ENCODE measurements around the gene IL11RA.

The IL11RA gene

DNA sequence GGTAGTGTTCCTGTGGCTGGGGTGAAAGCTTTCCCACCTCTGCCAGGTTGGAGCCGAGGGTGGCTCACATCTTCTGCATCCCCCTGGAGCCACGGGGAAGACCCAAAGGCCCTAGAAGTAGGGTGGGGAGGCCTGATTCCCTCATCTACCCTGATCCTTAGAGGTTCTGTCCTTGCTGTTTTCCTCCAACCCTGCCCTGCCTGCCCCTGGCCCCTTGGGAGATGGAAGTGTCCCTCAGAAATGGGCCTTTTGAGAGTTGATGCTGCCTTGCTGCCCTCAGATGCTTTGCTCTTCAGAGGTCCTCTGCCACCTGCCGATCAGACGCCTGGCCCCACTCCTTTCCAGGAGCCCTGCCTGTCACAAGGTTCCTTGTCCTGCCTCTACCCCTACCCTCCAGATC, 32.8 kb downstream of the IL11RA start:
- FAIRE-seq (no peak), DNase-seq (ENCODE audit: low spot score) (no peak)

DNA sequence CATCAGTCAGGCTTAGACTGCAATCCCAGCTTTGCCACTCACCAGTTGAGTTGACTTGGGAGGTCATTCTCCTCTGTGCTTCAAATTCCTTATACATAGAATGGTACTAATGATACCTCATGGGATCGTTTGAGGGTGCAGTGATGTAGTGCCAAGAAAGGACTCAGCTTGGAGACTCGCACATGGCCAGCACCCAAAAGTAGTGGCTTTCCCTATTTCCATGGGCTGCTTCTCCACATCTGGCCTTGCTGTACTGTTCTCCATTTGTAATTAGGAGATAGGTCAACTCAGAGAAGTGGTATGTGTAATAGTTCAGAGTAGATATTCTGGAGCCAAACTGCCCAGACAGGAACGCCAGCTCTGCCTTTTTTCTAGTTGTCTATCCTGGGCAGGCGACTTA, 33.6 kb downstream of the IL11RA start:
- FAIRE-seq = no peak
- no peak for DNase-seq (ENCODE audit: low spot score)

DNA sequence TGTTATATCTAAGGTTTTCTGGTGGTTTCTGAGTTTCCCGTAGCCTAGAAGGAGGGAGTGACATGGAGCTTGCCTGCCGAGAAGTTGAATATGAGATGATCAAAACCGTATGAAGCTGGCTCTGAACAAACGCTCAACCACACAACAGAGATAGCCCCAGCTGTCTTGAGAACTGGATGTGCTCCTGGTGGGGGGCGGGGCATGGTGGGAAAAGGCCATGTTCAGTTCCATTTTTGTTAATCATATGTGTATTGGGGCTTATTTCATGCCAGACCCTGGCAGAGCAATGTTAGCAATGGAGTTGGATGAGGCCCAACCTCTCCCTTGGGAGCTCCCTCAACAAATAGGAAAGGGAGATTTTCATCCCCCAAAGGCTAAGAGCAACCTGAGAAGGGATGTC, 34.2 kb downstream of the IL11RA start:
- FAIRE-seq (no peak), DNase-seq (ENCODE audit: low spot score) (no peak)

DNA sequence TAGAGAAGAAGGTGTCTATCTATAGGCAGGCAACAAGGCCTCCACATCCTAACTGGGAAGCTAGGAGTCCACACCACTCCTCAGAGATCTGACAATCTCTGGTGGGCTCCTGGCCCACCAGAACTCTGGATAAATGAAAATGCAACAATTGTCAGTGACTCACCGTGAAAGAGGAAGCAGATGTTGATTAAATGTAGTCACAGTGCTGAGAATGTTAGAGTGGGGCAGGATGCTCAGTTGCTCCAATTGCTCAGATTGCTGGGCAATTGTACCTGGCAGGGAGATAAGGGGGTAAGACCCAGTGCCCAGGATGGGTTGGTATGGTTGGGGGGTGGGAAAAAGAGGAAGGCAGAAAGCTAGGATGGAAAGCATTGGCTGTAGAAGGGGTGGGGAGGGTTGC, 34.7 kb downstream of the IL11RA start:
- DNase-seq (ENCODE audit: low spot score) = no peak
- FAIRE-seq = no peak

DNA sequence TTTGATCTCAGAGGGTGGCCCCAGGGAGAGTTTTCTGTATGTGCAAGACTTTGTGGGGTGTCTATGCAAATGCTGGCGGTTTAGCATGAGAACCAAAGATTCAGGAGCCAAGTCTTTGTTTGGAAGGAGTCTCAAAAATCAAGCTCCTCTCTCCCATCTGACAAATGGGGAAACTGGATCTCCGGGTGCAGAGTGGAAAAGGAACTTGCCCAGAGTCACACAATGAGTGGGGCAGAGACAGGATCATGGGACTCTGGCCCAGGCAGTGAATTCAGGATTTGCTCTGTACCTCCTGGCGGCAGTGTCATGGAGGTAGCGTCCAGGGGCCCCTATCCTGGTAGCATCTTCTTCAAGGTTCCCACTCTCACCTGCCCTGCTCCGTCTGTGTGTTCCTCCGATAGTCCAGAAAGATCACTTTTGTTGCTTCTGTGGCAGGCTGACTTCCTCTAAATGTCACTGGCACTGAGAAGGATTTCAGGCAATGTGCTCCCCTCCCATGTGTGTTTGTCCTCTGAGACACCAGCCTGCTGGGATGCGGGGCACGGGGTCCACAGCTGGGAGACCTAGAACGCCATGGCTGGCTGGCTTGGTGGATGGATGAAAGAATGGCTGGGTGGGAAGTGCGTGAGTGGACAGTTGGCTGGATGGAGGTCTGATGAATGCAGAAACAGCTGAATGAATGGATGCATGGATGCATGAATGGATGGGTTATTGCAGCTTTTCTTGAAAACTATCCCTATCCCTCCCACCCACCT, 35.5 kb downstream of the IL11RA start:
- peak; percentile 9 for FAIRE-seq

DNA sequence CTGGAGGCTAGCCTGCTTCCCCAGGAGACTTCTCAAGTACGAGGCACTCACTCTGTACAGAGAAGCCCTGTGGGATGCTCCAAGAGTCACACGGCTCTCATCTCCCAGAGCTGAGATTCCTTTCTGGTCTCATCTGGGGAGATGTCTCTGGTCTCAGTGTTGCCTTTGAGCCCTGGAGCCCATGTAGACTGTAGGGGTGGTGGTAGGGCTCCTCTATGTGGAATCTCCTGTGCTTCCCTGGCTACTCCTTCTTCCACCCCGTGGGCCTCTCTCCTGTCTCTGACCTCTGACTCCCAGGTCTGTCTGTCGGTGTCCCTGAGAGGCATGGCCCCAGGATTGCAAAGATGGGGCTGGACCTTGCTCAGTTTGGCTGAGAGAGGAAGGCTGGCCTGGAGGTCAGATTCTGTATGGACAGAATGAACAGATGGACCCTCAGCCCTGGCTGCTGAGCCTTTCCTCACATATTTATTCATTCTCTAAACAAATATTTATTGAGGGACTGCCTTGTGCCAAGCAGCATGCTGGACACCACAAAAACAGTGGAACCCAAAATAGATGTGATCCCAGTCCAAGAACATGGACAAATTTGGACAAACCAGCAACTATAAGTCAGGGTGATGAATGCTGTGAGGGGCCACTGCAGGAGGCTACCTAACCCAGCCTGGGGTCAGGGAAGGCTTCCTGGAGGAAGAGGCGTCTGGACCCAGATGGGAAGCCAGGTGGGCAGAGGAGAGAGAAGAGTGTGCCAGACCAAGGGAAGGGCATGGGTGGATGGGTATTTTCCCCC, 36.5 kb downstream of the IL11RA start:
- DNase-seq (ENCODE audit: low spot score) = no peak
- no peak for FAIRE-seq

More for the DNA sequence above, 35.5 kb downstream of the IL11RA start:
- no peak for DNase-seq (ENCODE audit: low spot score)

DNA sequence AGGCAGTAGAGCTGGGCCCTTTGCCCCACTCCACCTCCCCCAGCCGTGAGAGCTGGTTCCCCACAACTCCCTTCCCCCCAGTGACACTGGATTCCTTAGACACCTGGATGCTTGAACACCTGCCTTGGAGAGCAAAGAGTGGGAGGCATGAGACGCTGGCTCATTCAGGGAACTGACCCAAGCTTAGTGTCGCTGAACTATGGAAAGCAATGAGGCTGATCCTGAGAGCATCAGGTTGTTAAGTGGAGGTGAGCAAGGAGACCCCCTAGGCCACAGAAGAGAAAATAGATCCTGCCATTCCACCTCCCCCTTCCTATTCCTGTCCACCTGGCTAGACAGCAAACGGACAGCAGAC, 37.1 kb downstream of the IL11RA start:
- DNase-seq (ENCODE audit: low spot score) (no peak), FAIRE-seq (no peak)

DNA sequence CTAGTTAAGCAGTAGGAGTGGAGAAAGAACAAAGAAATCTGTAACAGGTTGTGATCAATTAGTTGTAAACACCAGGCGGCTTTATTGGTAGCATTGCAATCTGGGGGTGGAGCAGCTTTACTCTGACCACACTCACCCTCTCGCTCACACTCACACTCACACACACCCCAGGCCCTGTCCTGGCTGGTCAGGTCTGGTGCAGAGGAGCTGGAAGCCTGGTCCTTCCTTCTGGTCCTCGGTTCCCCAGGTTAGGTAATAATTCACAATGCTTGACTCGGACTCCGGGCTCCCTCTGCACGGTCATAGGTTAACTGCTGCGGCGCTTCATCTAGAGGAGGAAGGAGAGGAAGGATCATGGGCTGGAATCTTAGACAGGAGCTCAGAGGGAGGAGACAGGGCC, 37.5 kb downstream of the IL11RA start:
- no peak for FAIRE-seq
- DNase-seq (ENCODE audit: low spot score) = no peak

DNA sequence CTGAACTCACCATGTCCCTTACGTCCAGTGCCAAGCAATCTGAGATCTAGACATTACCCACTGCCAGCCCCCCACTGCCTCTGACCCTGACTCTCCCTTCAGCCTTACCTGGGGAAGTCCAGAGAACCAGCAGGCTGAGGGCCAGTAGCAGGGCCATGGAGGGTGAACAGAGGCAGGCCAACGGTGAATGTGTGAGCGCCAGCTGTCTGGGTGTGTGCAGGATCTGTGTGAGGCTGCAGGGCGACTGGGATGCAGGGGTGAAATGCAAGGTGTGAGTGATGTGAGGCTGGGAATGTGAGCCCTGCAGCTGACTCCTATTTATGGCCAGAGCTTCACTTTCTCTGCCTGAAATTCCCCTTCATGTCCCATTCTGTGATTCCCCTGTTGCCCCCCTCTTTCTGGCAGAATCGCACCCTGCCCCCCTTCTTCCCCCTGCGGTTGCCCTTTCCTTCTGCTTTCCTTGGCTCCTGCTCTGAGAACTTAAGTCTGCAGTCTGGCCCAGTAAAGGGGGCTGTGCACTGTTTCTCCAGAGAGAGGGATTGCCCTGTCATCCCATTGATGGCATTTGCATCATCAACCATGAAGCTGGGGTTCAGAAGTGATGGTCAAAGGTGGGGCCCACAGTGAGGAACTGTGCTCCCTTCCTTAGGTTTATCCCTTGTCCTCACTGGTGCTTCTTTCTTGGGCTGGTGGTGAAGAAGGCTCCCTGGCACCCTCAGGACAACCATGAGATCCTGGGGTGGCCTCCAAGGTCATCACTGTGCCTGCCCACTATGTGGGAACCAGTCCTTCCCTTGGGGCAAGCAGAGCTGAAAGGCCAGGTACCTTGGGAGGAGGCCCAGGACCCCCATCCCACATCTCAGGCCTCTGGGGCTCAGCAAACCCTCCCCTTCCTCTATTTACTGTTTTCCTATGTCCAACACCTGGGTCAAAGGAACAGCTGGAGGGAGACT, 39.3 kb downstream of the IL11RA start, which contains the start of gene CCL19:
Gene CCL19, minus strand, starts transcription at position 294 of the 953 bp plus-strand sequence. Its CDS starts 137 bp downstream, at position 157.
- no peak for FAIRE-seq
- DNase-seq (ENCODE audit: low spot score) = no peak

DNA sequence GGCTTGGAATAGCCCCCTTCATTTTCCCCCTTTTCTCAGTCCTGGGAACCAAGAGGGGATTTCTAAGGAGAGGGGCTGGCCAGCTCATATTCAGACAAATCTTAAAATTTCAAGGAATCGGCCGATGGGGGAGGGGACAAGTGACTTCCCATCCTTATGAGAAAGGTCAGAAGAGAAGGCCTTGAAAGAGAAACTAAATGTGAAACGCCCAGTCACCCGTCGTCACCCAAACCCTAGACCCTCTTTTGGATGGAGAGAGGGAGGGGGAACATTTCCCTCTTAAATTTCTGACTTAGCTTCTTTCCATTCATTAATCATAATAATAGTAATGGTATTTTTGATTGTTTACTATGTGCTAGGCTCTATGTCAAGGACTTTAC, 39.9 kb downstream of the IL11RA start:
- FAIRE-seq = no peak
- no peak for DNase-seq (ENCODE audit: low spot score)

DNA sequence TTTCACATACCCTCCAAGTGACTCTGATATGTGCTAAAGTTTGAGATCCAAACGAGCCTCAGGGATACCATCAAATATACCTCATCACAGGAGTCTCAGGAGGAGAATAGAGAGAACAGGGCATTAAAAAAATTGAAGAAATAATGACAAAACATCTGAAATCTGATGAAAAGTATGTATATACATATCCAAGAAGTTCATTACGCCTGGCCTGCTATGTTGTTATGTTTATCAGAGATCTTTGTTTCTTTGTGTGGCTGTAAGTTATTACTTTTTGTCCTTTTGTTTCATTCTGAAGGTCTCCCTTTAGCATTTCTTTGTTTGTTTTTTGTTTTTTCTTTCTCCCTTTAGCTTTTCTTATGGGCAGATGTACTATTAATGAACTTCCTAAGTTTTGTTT, 41.6 kb downstream of the IL11RA start:
- FAIRE-seq (no peak), DNase-seq (ENCODE audit: low spot score) (no peak)

DNA sequence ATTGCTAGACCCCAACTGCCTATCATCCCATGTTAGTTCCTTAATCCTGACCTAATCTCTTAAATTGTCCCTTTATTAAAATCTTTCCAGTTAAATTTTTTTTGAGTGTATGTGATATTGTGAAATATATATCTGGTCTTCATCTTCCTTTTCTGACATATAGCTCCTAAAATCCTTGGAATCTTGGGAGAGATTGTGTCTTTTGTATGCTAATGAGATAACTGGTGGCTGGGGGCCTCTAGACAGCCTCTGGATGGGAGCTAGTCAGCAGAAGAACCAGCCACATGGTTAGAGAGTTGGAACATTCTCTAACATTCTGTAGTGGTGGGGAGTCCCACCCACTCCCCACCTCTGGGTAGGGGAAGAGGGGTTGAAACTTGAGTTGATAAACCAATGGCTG, 42.8 kb downstream of the IL11RA start:
- FAIRE-seq (no peak), DNase-seq (ENCODE audit: low spot score) (no peak)

DNA sequence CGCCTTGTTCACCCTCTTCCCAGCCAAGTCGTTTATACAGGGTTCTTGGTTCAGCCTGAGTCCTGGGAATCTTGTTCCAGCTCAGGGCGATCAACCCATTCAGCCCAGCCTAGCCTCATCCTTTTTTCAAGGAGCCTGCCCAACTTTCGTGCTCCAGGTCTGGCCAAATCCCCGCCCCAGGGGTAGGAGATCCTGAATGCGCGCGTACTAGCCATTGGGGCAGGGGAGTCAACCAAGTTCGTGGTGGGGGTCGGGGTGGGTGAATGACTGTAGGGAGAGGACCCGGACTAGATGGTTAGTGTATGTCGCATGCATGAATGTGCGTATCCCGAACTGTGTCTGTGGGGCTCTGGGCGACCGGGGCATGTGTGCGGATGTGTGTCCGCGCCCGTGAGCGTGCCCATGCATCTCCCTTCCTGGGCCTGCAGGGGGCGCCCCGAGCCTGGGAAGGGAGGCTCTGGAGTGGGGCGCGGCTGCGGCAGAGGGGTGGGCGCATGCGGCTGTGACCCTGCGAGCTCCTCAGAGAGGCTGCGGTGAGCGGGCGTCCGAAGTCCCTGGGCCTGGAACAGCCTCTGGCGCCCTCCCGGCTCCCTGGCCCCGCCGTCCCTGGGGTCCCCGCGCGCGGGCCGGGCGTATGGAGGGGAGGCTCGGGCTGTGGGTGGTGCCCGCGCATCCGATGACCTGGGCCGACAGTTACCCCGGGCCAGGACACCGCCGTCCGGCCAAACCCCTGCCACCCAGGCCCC, 49.2 kb downstream of the IL11RA start:
- FAIRE-seq = no peak

DNA sequence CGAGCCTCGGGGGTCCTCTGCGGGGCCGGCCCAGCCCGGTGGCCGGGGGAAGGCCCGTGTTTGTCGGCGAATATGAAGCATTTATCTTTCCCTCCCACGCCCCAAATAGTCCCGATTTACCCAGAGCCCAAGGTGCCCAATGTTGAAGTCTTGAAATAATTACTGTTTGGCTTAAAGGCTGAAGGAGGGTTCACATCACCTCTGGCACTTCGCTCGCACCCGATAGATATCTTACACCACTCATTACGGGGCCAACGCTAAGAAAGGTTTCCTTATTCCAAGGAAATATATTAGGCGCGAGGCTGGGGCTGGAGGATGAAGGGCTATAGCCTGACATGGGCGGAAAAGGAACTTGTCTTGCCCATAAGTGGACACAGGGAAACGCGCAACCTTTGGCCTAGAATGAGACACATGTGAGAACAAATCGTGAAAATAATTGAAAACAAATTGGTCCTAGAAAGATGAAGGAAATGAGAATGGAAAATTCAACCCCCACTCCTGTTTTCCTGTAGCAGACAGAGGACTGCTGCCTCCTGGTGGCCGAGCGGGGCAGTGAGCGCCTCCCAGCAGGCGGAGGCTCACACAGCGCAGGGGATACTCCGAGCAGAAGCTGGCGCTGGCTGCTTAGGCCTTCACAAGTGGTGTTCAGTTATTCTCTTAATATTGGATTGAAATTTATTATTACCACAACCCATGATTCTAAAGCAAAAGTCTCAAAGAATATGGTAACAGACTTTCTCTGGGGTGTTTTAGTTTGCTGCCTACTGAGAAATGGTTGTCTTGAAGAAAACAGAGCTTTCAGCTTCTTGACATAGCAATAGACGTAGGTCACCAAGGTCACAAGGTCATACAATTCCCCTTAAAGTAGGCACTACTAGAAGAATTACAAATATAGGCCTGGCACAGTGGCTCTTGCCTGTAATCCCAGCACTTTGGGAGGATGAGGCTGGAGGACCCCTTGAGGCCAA, 50.1 kb downstream of the IL11RA start:
- peak; percentile 88 for DNase-seq (ENCODE audit: low spot score)
- FAIRE-seq = no peak

More for the DNA sequence above, 49.2 kb downstream of the IL11RA start:
- peak; percentile 92 for DNase-seq (ENCODE audit: low spot score)

DNA sequence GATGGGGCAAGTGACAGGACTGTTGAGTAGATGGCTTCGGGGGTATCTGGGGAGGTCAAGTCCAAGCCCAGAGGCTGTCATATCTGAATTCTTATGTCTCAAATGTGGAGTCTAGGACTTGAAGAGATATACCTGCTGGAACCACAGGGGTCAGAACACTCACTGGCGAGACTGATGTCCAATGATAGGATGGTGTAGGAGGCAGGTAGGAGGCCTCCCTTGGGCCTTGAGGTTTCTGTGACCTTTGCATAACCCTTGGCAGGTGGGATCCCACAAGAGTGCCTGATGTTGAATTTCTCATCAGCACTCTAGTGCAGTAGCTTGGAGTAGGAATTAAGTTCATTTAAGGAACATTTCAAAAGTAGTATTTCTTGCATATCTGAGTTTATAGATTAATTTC, 55.1 kb downstream of the IL11RA start:
- no peak for DNase-seq (ENCODE audit: low spot score)
- FAIRE-seq = no peak

DNA sequence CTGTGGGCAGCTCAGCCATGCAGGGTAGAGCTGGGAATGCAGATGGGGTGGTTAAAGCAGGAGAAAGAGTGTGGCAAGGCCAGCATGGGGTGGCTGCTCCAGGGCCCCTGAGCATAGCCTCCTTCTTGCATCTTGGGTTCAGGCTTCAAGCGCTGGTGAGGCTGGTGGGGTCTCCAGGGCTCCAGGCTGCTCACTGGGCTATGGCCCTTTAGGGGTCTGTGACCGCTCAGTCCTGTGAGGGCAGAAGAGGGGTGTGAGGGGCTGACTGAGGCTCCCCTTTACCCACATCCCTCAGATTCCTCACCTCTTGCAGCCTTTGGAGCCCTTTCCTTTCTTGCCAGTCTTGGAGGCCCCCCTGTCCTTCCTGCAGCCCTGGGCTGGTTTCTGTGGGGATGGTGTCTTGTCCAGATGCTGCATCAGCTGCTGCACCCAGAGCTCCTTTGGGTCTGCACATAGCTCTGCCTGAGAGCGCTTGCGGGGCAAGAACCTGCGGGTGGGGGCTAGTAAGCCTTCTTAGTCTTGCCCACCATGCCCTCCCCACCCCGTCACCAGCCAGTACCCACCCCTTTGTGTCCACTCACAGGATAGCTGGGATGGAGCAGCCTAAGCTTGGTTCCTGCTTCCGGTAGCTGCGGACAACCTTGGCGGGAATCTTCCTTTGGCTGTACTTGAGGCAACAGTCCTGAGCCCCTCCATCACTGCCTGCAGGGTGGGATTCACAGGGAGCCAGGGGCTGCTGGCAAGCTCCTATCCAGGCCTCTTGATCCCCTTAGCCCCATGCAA, 57.4 kb downstream of the IL11RA start:
- DNase-seq (ENCODE audit: low spot score) = no peak
- FAIRE-seq = no peak

DNA sequence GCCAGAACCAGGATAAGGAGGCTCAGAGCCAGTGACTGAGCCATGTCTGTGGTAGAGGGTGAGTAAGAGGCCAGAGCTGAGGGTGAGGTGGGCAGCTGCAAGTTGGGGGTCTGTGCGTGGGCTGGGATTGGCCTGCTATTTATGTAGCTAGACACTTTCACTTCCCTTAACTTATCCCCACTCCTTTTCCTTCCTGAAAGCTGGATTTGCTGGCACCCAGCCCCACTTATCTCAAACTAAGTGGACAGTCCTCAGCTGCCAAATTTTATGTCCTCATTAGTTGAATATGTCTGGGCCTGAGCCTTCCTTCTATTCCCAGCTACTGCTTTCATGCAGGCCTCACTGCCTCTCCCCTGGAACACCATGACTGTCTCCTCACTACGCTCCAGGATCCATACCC, 58.0 kb downstream of the IL11RA start, which contains the start of gene CCL21:
Gene CCL21, minus strand, starts transcription at position 114 of the 400 bp plus-strand sequence. Its CDS starts 70 bp downstream, at position 44.
- DNase-seq (ENCODE audit: low spot score) = no peak

More for the DNA sequence above, 58.0 kb downstream of the IL11RA start, which contains the start of gene CCL21:
- FAIRE-seq = no peak

Measured in urothelium cell line (cell line).